Tibial artery (tissue), 4 donors: ENCODE measurements around the gene CA10.

Source experiments
- DNase-seq, 2 donors: peaks; one replicate each; pipeline ENCODE4 v3.0.0-alpha.2; 2019
- H3K27ac ChIP-seq, 2 donors: fragments of 200-600 bp; sonication (generic) in 1 of 2; 1 replicate in 1 of 2; 2 replicates in 1 of 2; pipeline ENCODE4 v1.5.1; 2018 to 2019; ENCODE audit warnings: mild to moderate bottlenecking in 1 of 2
- H3K27me3 ChIP-seq, 2 donors: fragments of 200-600 bp; sonication (generic) in 1 of 2; one replicate each; pipeline versions ENCODE4 v1.5.1 to v1.6.0; 2016 to 2019
- H3K36me3 ChIP-seq, 3 donors: fragments of 200-600 bp; sonication (generic) in 2 of 3; one replicate each; pipeline ENCODE4 v1.5.1; 2016 to 2019; ENCODE audit warnings: mild to moderate bottlenecking in 2 of 3
- H3K4me1 ChIP-seq, 4 donors: fragments of 200-600 bp; sonication (generic) in 2 of 4; 1 replicate in 3 of 4; 2 replicates in 1 of 4; pipeline ENCODE4 v1.5.1; 2016 to 2019
- H3K4me3 ChIP-seq, 2 donors: fragments of 200-600 bp; sonication (generic) in 1 of 2; 1 replicate in 1 of 2; 2 replicates in 1 of 2; pipeline ENCODE4 v1.5.1; 2018 to 2019; ENCODE audit warnings: mild to moderate bottlenecking in 2 of 2
- H3K9me3 ChIP-seq, 3 donors: fragments of 200-600 bp; sonication (generic) in 1 of 3; one replicate each; pipeline ENCODE4 v1.5.1; 2016 to 2019
- intact Hi-C: fragments of 100-400 bp; cut with DNase I; formaldehyde crosslinking; loops from one replicate; pipeline ENCODE4 v1.15.0; 2023; ENCODE audit warnings: low total_unique reads
- TF ChIP-seq, protein P1 (sequence below), 2 experiments: fragments of 200-600 bp in 1 of 2; fragments of 450-650 bp in 1 of 2; IDR thresholded peaks; one replicate each; pipeline ENCODE4 v1.5.1; 2017 to 2019; ENCODE audit warnings: antibody characterized with exemption in 2 of 2, mild to moderate bottlenecking in 1 of 2, moderate library complexity in 1 of 2

Gene CA10

DNA sequence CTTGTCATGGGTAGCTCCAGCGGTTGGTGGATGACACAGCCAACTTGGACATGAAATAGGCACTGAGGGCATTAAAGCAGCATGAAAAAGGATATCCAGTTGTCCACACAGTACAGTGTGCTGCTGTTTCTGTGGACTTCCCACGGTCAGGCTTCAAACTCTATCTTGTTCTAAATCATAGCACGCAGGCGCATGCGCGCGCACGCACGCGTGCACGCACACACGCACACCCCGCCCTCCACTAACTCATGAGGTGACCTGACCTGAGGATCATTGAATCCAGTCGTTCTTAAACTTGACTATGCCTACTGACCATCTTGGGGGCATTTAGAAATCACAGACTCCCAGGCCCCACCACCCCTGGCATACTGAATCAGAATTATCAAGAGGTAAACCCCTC is 361.4 kb downstream of the CA10 start:
- H3K4me3 ChIP-seq, result no peak overlapping the region
- H3K4me1 ChIP-seq, result no peaks in the 10 kb centered on the region
- H3K27me3 ChIP-seq, result no peaks in the 10 kb centered on the region
- no peaks in the 10 kb centered on the region for H3K36me3 ChIP-seq
- intact Hi-C loops, result no loop called here
- H3K27ac ChIP-seq, result no peak overlapping the region
- TF ChIP-seq, protein P1, sequence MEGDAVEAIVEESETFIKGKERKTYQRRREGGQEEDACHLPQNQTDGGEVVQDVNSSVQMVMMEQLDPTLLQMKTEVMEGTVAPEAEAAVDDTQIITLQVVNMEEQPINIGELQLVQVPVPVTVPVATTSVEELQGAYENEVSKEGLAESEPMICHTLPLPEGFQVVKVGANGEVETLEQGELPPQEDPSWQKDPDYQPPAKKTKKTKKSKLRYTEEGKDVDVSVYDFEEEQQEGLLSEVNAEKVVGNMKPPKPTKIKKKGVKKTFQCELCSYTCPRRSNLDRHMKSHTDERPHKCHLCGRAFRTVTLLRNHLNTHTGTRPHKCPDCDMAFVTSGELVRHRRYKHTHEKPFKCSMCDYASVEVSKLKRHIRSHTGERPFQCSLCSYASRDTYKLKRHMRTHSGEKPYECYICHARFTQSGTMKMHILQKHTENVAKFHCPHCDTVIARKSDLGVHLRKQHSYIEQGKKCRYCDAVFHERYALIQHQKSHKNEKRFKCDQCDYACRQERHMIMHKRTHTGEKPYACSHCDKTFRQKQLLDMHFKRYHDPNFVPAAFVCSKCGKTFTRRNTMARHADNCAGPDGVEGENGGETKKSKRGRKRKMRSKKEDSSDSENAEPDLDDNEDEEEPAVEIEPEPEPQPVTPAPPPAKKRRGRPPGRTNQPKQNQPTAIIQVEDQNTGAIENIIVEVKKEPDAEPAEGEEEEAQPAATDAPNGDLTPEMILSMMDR (IDR thresholded peaks at IDR 0.05), result no peak
- no peak for DNase-seq
- no peaks in the 10 kb centered on the region for H3K9me3 ChIP-seq

DNA sequence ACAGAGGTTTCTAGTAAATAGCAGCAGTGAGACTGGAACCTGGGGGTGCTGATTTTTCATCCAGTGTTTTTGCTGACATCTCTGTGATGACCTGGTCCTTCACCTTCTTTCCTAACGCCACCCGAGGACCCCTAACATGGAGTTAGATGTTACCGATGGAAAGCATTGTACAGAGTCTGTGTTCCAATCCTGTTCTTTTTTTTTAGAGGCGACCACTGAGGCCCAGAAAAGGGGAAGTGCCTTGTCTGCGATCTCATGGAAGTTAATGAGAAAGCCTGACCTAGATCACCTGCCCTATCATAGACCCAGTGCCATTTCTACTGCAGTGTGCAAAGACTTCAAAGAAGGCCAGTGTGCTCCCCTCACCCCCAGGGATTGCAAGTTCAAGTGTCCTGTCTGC is 362.5 kb downstream of the CA10 start:
- TF ChIP-seq, protein P1 (IDR thresholded peaks at IDR 0.05), result no peak
- no peaks in the 10 kb centered on the region for H3K27me3 ChIP-seq
- no peak for DNase-seq
- no peaks in the 10 kb centered on the region for H3K4me1 ChIP-seq
- intact Hi-C loops, result no loop called here
- no peak overlapping the region for H3K27ac ChIP-seq
- no peaks in the 10 kb centered on the region for H3K36me3 ChIP-seq
- no peaks in the 10 kb centered on the region for H3K9me3 ChIP-seq
- no peak overlapping the region for H3K4me3 ChIP-seq

DNA sequence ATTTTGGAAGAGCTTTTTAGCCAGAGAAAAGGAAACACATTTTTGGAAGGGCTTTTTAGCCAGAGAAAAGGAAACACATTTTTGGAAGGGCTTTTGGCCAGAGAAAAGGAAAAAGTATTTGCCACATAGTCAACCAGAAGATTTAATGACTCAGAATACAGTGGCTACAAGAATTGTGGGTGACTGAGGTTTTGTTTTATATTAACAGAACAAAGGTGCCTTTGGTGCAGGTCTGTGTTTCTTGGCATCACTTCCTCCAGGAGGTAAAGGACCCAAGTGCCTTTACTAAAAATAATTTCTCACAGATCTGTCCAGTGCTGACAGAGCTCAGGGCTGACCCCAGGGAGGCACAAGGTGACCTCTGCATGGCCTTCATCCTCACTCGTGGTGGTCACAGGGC is 363.1 kb downstream of the CA10 start:
- DNase-seq, result no peak
- TF ChIP-seq, protein P1 (IDR thresholded peaks at IDR 0.05), result no peak

DNA sequence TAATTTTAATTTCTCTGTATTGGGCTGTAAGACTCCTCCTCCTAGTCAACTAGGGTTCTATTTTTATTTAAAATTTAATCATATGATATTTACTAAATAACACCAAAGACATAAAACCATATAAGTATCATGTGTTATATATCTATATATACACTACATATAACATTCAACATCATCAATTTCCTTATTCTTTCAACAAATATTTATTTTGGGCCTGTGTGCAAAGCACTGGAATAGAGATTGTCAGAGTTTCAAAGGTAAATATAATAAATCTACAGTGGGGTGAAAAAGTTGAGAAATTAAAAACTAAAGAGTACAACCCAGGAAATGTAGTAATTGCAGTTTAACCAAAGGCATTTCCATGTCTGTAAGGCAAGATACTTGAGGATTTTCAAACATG is 364.0 kb downstream of the CA10 start:
- Histone ChIP-seq H3K36me3 (no peaks in the 10 kb centered on the region), H3K4me1 (no peaks in the 10 kb centered on the region), H3K4me3 (no peak overlapping the region), H3K27ac (no peak overlapping the region), H3K27me3 (no peaks in the 10 kb centered on the region), H3K9me3 (no peaks in the 10 kb centered on the region)
- TF ChIP-seq, protein P1 (IDR thresholded peaks at IDR 0.05), result no peak
- intact Hi-C loops, result no loop called here
- no peak for DNase-seq

More for the DNA sequence above, 363.1 kb downstream of the CA10 start:
- no peaks in the 10 kb centered on the region for H3K27me3 ChIP-seq
- no peak overlapping the region for H3K4me3 ChIP-seq
- intact Hi-C loops, result no loop called here
- H3K36me3 ChIP-seq, result no peaks in the 10 kb centered on the region
- H3K4me1 ChIP-seq, result no peaks in the 10 kb centered on the region
- H3K9me3 ChIP-seq, result no peaks in the 10 kb centered on the region
- no peak overlapping the region for H3K27ac ChIP-seq

DNA sequence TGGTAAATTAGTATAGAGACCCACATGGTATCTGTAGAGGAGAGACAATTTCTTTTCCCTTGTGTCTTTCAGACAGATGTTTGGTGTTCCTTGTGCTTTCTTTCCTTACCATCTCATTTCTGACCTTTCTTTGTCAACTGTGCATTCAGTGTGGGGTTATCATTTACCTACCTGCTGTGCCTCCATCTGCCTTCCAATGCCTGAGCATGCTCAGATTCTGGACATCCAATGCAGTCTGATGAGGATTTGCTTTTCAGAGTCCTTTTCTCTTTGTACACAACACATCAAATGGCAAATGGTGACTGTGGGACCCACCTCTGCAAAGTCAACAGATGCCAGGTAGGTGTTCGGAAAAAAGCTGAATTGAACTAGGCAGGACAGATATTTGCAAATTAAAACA is 364.8 kb downstream of the CA10 start:
- H3K4me3 ChIP-seq, result no peak overlapping the region
- TF ChIP-seq, protein P1 (IDR thresholded peaks at IDR 0.05), result no peak
- no peaks in the 10 kb centered on the region for H3K4me1 ChIP-seq
- no peaks in the 10 kb centered on the region for H3K27me3 ChIP-seq
- H3K27ac ChIP-seq, result no peak overlapping the region
- intact Hi-C loops, result no loop called here
- no peak for DNase-seq
- H3K36me3 ChIP-seq, result no peaks in the 10 kb centered on the region
- H3K9me3 ChIP-seq, result no peaks in the 10 kb centered on the region

DNA sequence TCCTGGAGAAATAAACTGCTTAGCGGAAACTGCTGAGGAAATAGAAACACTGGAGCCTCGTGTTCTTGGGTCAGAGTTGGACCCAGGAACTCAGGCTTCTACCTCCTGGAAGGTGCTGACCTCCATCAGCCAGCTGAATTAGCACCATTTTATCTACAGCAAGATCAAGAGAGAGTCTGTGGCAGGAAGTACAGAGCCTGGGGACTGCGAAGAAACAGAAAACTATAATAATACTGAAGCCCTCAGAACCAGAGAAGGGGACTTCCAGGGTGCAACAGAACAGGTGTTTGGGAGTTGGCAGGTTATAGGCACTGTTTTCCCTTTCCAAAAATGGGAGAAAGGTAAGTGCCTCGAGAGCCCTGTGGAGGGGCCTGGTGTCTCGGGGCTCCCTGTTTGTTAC is 379.7 kb downstream of the CA10 start:
- Histone ChIP-seq H3K4me3 (no peak overlapping the region), H3K9me3 (no peaks in the 10 kb centered on the region), H3K4me1 (no peaks in the 10 kb centered on the region), H3K27me3 (no peaks in the 10 kb centered on the region), H3K36me3 (no peaks in the 10 kb centered on the region), H3K27ac (no peak overlapping the region)
- TF ChIP-seq, protein P1 (IDR thresholded peaks at IDR 0.05), result no peak
- intact Hi-C loops, result no loop called here
- DNase-seq, result no peak
